Measurements from ENCODE around the gene TNFSF8.

DNA sequence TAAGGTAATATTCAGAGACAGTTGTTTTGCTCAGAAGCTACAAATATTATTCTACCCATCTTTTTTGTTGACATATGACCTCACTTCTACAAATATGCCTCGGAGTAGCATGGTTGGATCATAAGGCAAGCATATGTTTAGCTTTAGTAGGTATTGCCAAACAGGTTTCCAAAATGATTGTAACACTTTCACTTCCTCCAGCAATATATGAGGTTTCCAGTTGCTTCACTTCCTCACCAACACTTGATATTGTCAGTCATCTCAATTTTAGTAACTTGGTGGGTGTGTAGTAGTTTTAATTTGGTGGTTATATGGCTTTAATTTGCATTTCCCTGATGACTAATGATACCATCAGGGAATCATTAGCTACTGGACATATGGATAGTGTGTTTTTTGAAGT lies 46.7 kb downstream of the TNFSF8 start:
- no peak for TF ChIP-seq POLR2A (IDR thresholded peaks at IDR 0.05; ENCODE audit: low read depth, low read length)
- TF ChIP-seq, protein P1, sequence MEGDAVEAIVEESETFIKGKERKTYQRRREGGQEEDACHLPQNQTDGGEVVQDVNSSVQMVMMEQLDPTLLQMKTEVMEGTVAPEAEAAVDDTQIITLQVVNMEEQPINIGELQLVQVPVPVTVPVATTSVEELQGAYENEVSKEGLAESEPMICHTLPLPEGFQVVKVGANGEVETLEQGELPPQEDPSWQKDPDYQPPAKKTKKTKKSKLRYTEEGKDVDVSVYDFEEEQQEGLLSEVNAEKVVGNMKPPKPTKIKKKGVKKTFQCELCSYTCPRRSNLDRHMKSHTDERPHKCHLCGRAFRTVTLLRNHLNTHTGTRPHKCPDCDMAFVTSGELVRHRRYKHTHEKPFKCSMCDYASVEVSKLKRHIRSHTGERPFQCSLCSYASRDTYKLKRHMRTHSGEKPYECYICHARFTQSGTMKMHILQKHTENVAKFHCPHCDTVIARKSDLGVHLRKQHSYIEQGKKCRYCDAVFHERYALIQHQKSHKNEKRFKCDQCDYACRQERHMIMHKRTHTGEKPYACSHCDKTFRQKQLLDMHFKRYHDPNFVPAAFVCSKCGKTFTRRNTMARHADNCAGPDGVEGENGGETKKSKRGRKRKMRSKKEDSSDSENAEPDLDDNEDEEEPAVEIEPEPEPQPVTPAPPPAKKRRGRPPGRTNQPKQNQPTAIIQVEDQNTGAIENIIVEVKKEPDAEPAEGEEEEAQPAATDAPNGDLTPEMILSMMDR (IDR thresholded peaks at IDR 0.05; ENCODE audit: extremely low read depth in 1 of 2, insufficient read depth in 1 of 2, low read depth in 1 of 2, low read length in 2 of 2) = no peak
- no peak for TF ChIP-seq MYC (IDR thresholded peaks at IDR 0.05; ENCODE audit: low read depth, low read length)
- TF ChIP-seq EZH2 (IDR thresholded peaks at IDR 0.05; ENCODE audit: borderline replicate concordance, low read depth, low read length, severe bottlenecking) = no peak
- TF ChIP-seq, protein P2, sequence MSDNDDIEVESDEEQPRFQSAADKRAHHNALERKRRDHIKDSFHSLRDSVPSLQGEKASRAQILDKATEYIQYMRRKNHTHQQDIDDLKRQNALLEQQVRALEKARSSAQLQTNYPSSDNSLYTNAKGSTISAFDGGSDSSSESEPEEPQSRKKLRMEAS (IDR thresholded peaks at IDR 0.05; ENCODE audit: insufficient read depth, insufficient read length) = no peak
